Common myeloid progenitor, CD34-positive (primary cell): Measurements from ENCODE around the gene GUCA1C.

Source experiments
- CTCF ChIA-PET: fragments of 350-600 bp; sonication (Branson Sonifier 250); formaldehyde crosslinking; loops from one replicate; lab custom pipeline; 2021; ENCODE audit warnings: antibody characterized with exemption; lab: Charles Lee
- POLR2A ChIA-PET: fragments of 350-600 bp; sonication (Branson Sonifier 250); formaldehyde crosslinking; loops from one replicate; lab custom pipeline; 2021; ENCODE audit warnings: antibody characterized with exemption; lab: Charles Lee
- DNase-seq, 3 donors: peaks; one replicate each; pipeline versions ENCODE4 v3.0.0 to v3.0.0-alpha.2; 2013
- H3K27ac ChIP-seq, 2 experiments: 1 replicate in 1 of 2; 2 replicates in 1 of 2; pipeline ENCODE4 v1.7.0; 2013; ENCODE audit warnings: inconsistent platforms in 2 of 2, low read length in 2 of 2, mild to moderate bottlenecking in 2 of 2, low read depth in 1 of 2, moderate library complexity in 1 of 2; ENCODE audit not compliant: severe bottlenecking in 2 of 2, insufficient read depth in 1 of 2, poor library complexity in 1 of 2
- H3K27me3 ChIP-seq, 5 experiments: replicated peaks in 2 of 5; 1 replicate in 3 of 5; 2 replicates in 2 of 5; pipeline versions ENCODE4 v1.6.1 to v1.7.0; 2013; ENCODE audit warnings: low read length in 4 of 5, mild to moderate bottlenecking in 2 of 5, moderate library complexity in 2 of 5, inconsistent platforms in 1 of 5; ENCODE audit not compliant: insufficient read depth in 5 of 5, control insufficient read depth in 4 of 5
- H3K36me3 ChIP-seq, 4 experiments: 1 replicate in 2 of 4; 2 replicates in 2 of 4; pipeline versions ENCODE4 v1.6.1 to v1.7.0; 2013; ENCODE audit warnings: low read length in 3 of 4, control low read depth in 1 of 4, mild to moderate bottlenecking in 1 of 4; ENCODE audit not compliant: control insufficient read depth in 4 of 4, insufficient read depth in 4 of 4
- H3K4me1 ChIP-seq, 4 experiments: 1 replicate in 3 of 4; 2 replicates in 1 of 4; pipeline versions ENCODE4 v1.6.1 to v1.7.1; 2013; ENCODE audit warnings: low read length in 3 of 4, mild to moderate bottlenecking in 3 of 4, control low read depth in 1 of 4, inconsistent platforms in 1 of 4, moderate library complexity in 1 of 4; ENCODE audit not compliant: control insufficient read depth in 4 of 4, insufficient read depth in 4 of 4; ENCODE audit errors: control extremely low read depth in 1 of 4
- H3K4me3 ChIP-seq, 7 experiments: 1 replicate in 4 of 7; 2 replicates in 3 of 7; pipeline versions ENCODE4 v1.5.1 to v1.7.0; 2013; ENCODE audit warnings: mild to moderate bottlenecking in 7 of 7, low read length in 6 of 7, moderate library complexity in 6 of 7, inconsistent platforms in 2 of 7, low read depth in 2 of 7, control low read depth in 1 of 7; ENCODE audit not compliant: insufficient read depth in 4 of 7, control insufficient read depth in 1 of 7; ENCODE audit errors: extremely low read depth in 1 of 7
- H3K9me3 ChIP-seq, 5 experiments: 1 replicate in 4 of 5; 2 replicates in 1 of 5; pipeline versions ENCODE4 v1.6.1 to v1.7.1; 2013; ENCODE audit warnings: low read length in 4 of 5, mild to moderate bottlenecking in 2 of 5, inconsistent platforms in 1 of 5, low read depth in 1 of 5, moderate library complexity in 1 of 5; ENCODE audit not compliant: control insufficient read depth in 4 of 5, insufficient read depth in 2 of 5; ENCODE audit errors: control extremely low read depth in 1 of 5
- WGBS: methylation state at CpG from one replicate; pipeline ENCODE4 v1.1.5; 2013; ENCODE audit not compliant: insufficient coverage; 5-methylcytosine and 5-hydroxymethylcytosine counted together

GUCA1C gene

DNA sequence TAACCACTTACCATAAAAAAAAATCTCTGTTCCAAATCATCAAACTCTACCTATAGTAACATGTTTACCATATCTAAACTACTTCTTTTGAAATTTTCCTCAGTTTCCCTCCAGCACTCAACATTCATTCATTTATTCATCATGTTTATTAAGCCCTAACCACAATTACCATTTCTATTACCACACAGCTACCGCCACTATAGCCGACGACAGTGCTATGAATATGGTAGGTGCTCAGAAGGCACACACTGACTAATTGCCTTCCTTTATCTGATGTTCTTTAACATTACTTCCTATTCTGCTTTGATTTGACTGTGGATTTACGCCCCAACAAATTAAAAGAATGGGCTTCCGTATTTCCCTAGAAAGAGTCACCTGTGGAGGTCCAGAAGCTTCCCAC lies 43.9 kb downstream of the GUCA1C start:
- Histone ChIP-seq H3K27ac (no peak overlapping the region), H3K36me3 (no peaks in the 10 kb centered on the region), H3K27me3 (peaks cover 0 to 2% (median 0%) of the 10 kb centered on the region in 5 experiments), H3K4me1 (no peaks in the 10 kb centered on the region), H3K9me3 (no peaks in the 10 kb centered on the region), H3K4me3 (no peak overlapping the region)
- ChIA-PET CTCF (no interaction called here), POLR2A (no interaction called here)
- 89% methylated on average over 2 of the region's 5 CpGs for WGBS
- DNase-seq, result no peak

DNA sequence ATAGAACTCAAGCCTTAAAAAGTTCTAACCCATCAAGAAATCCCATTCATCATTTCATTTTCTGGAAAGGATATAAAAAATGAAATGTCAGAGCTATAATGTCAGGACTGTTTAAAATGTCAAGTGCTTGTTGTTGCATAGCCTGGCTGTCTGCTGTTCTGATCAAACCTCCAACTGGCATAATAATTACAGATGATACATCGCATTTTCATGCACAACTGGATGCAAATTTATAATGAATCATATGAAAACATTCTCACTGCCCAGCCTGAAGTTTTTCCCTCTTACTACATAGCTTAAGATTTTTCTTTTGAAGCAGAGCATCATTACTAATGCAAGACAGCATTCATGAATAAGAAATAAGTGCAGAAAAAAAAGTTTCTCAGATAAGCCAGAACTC lies 46.5 kb downstream of the GUCA1C start:
- DNase-seq, result no peak
- Histone ChIP-seq H3K9me3 (no peaks in the 10 kb centered on the region), H3K4me1 (no peaks in the 10 kb centered on the region), H3K36me3 (no peaks in the 10 kb centered on the region), H3K4me3 (no peak overlapping the region), H3K27ac (no peak overlapping the region), H3K27me3 (peaks cover 0 to 4% (median 0%) of the 10 kb centered on the region in 5 experiments)
- CTCF ChIA-PET, result interaction anchor here (1.0 to 1.2 kb wide), 3 partner anchors 9 to 245 kb away, joined by 3 to 4 read pairs (median 4); no protein-coding TSS in a partner anchor
- POLR2A ChIA-PET, result no interaction called here
- whole genome bisulfite sequencing, result no CpG with 5 or more reads among the region's 1 CpG

DNA sequence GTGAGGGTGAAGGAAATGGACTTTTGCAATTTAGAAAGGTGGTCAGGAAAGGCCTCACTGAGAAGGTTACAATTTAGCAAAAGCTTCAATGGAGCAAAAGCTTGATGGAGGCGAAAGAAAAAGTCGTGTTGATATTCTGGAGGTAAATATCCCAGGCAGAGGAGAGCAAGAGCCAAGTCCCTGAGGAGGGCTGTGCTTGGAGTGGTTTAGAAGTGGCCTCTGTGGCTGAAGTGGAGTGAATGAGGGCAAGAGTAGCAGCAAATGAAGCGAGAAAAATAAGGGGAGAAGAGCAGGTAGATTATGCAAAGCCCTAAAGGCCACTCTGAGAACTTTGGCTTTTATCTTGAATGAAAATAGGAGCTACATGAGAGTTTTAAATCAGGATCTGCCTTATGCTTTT lies 54.1 kb downstream of the GUCA1C start:
- H3K27ac ChIP-seq, result no peak overlapping the region
- H3K4me1 ChIP-seq, result no peaks in the 10 kb centered on the region
- H3K27me3 ChIP-seq, result peaks cover 0 to 2% (median 0%) of the 10 kb centered on the region in 5 experiments
- no peak overlapping the region for H3K4me3 ChIP-seq
- H3K9me3 ChIP-seq, result no peaks in the 10 kb centered on the region
- CTCF ChIA-PET, result no interaction called here
- no peaks in the 10 kb centered on the region for H3K36me3 ChIP-seq
- 100% methylated on average over 3 of the region's 3 CpGs for WGBS
- POLR2A ChIA-PET, result no interaction called here
- DNase-seq, result no peak

DNA sequence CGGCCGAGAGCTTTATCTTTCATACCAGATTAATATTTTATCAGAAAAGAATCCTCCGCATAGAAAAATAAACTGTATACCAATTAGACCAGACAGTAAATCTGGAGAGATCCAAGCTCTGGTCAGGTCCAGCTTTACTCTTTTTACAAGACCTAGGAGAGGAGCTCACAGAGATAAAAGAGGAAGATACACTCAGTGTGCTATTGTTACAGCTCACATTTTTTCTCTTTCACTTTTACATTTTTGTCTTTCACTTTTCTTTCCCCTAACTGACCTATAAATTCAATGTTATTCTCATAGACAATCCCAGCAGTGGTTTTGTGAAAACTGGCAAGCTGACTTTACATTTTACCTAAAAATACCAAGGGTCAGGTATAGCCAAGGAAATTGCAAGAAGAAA lies 55.8 kb downstream of the GUCA1C start:
- Histone ChIP-seq H3K36me3 (no peaks in the 10 kb centered on the region), H3K9me3 (no peaks in the 10 kb centered on the region), H3K4me1 (no peaks in the 10 kb centered on the region), H3K27ac (no peak overlapping the region), H3K4me3 (no peak overlapping the region), H3K27me3 (peaks cover 0 to 2% (median 0%) of the 10 kb centered on the region in 5 experiments)
- WGBS, result 100% methylated on average over 3 of the region's 3 CpGs
- ChIA-PET CTCF (interaction anchor here (1.6 kb wide), 1 partner anchor 17 kb away, joined by 9 read pairs; no protein-coding TSS in a partner anchor), POLR2A (no interaction called here)
- peak in 2 of 3 donors; percentile 2 to 5 for DNase-seq

DNA sequence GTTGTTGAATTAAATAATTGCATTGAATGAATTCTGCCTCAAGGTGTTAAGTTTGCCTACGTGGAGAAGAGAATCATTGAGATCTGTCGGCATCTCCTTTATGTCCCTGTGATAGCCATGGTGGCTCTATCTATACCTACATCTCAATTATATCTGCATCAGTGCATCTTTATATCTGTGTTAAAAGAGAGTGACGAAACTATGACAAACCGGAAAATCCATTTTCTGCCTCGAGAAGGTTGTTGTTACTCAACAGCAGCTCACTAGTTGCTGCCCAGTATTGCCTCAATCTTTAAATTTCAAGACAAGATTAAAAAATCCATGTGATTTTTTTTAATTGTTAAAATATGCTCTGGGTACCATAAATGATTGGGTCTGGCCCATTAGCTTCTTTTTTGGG lies 58.7 kb downstream of the GUCA1C start:
- H3K27ac ChIP-seq, result no peak overlapping the region
- DNase-seq, result no peak
- no peaks in the 10 kb centered on the region for H3K9me3 ChIP-seq
- WGBS, result no CpG with 5 or more reads among the region's 5 CpGs
- peaks cover 0 to 5% (median 0%) of the 10 kb centered on the region in 5 experiments for H3K27me3 ChIP-seq
- no peaks in the 10 kb centered on the region for H3K4me1 ChIP-seq
- POLR2A ChIA-PET, result no interaction called here
- H3K4me3 ChIP-seq, result no peak overlapping the region
- H3K36me3 ChIP-seq, result no peaks in the 10 kb centered on the region
- CTCF ChIA-PET, result no interaction called here

DNA sequence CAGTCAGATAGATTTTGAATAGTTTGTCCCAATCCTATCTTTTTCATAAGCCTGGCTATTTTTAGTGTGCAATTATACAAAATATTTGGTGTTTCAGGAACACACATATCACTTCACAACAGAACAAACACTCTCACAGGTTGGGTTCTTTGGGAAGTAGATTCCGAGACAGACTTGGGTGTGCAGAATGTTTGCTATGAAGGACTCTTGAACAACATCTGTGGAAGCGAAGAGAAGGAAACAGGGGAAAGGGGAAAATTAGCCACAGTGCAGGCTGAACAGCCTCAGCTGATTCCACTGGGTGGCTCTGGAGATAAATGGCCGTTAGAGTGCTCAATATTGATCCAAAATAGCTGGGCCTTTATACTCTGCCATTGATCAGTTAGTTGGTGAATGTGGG lies 61.8 kb downstream of the GUCA1C start:
- CTCF ChIA-PET, result no interaction called here

DNA sequence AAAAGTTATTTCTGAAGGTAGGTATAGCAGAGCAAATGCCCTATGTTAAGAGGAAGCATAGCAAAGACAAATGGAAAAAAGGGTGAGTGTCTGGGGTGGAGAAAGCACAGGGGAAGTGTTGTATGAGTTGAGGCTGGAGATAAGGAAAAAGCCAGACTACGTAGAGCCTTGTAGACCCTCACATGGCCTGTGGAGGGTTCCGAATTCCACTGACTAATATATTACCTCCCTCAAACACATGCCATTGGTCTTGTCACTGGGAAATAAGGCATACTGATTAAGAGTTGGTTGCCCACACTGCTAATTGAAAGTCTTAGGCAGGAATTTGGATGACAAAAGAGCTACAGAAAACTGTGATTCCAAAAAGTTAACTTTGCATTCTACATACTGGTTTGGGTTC lies 65.9 kb downstream of the GUCA1C start:
- DNase-seq, result no peak
- Histone ChIP-seq H3K9me3 (no peaks in the 10 kb centered on the region), H3K4me3 (no peak overlapping the region), H3K4me1 (no peaks in the 10 kb centered on the region), H3K27ac (no peak overlapping the region), H3K27me3 (peaks cover 0 to 4% (median 0%) of the 10 kb centered on the region in 5 experiments), H3K36me3 (no peaks in the 10 kb centered on the region)
- POLR2A ChIA-PET, result no interaction called here
- WGBS, result no CpG with 5 or more reads among the region's 2 CpGs
- CTCF ChIA-PET, result interaction anchor here (1.3 kb wide), 1 partner anchor 13 kb away, joined by 3 read pairs; no protein-coding TSS in a partner anchor

More for the DNA sequence above, 61.8 kb downstream of the GUCA1C start:
- no peaks in the 10 kb centered on the region for H3K36me3 ChIP-seq
- H3K4me3 ChIP-seq, result no peak overlapping the region
- DNase-seq, result no peak
- no peaks in the 10 kb centered on the region for H3K4me1 ChIP-seq
- no peak overlapping the region for H3K27ac ChIP-seq
- POLR2A ChIA-PET, result no interaction called here
- whole genome bisulfite sequencing, result 95% methylated on average over 2 of the region's 3 CpGs
- no peaks in the 10 kb centered on the region for H3K9me3 ChIP-seq
- peaks cover 0 to 5% (median 0%) of the 10 kb centered on the region in 5 experiments for H3K27me3 ChIP-seq
